HG02588 (cell line): Measurements from ENCODE around the gene HOXA11.

ENCODE experiments used
- ATAC-seq: cut with Tn5 transposase; IDR thresholded peaks from one replicate; pipeline ENCODE4 v1.9.1; 2021; ENCODE audit warnings: mild to moderate bottlenecking, moderate library complexity; ENCODE audit not compliant: unreplicated experiment

Gene HOXA11

DNA sequence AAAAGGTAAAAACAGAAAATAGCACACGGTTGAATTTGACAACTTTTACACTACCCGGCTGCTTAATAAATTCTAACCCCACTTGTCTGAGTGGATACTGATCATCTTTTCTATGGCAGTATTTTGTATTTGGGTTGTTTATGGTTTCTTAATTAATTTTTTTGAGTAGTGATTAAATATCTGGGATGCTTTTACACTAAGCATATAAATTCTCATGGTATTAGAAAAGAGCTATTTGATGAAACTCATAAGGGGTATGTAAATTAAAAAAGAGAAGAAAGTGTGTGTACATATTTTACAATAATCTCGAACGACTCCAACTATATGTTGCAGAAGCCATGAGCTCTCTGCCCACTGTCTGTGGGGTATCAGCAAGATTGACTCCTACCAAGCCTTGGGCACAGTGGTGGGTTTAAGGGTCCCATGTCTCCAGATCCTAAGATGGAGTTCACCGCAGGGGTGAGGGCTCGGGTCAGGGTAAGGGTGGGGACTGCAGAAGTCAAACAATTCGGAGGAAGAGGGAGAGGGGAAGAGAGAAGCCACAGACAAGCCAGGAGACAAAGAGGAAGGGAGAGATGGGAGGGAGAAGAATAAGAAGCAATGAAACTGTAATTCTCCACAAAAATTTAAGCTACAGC is 22.4 kb upstream of the HOXA11 start:
- no peak for ATAC-seq

DNA sequence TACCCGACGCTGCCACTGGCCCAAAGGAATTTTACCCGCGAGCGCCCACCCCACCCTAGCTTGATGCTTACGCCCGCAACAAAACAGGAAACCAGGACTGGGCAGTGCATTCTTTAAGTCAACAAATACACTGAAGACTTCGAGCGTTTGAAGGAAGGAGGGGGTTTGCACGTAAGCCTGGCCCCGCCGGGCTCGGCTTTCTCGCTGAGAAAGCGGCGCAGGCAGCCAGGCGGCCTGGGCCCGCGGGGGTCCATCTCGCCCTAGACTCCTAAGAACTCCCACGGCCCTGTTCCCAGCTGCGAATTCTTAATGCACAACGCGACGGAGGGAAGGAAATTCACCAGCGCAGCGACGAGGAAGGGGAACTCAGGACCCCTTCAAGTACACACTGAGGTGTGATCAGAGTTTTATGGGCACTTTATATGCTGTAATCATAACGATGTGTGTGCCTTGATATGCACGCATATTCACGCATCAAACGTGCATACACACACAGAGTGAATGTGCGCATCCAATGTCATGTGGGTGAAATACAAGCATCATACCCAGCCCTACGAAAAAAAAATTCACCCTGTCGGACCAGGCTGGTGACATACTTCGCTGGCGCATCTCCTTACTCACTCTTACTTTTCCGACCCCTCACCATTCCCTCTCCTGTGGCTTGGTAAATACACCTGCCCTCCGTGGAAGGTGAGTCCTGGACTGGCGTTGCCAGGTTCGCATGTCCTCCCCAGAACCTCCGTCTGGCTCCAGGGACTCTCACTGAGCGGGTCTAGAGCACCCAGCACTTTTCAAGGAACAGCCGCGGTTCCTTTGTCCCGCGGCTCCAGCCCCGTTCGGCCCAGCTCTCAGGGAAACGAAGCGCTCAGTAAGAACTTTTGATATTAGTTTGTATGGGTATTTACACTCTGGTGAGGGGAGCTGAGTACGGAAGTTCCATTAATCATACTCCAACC is 20.6 kb upstream of the HOXA11 start:
- ATAC-seq = no peak

DNA sequence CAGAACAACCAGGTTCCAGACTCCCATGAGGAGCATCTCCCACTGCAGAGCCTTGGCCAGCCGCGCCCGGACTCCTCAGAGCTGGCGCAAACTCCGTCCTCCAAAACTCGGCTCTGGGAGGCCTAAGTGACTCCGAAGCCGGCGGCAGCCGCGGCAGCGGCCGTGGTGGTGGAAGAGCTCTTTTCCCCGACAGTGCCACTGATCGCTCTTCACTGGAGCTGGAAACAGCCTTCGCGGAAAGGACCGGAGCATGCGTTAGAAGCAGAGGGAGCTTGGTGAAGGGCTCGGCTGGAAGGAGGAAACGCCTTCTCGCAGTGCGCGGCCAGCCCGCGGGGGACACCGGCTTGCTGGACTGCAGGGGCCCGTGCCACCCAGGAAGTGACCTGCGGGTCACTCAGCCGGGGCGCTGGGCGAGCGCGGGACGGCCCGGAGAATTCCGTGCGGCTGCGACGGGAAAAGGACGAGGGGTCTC is 19.9 kb upstream of the HOXA11 start:
- no peak for ATAC-seq

DNA sequence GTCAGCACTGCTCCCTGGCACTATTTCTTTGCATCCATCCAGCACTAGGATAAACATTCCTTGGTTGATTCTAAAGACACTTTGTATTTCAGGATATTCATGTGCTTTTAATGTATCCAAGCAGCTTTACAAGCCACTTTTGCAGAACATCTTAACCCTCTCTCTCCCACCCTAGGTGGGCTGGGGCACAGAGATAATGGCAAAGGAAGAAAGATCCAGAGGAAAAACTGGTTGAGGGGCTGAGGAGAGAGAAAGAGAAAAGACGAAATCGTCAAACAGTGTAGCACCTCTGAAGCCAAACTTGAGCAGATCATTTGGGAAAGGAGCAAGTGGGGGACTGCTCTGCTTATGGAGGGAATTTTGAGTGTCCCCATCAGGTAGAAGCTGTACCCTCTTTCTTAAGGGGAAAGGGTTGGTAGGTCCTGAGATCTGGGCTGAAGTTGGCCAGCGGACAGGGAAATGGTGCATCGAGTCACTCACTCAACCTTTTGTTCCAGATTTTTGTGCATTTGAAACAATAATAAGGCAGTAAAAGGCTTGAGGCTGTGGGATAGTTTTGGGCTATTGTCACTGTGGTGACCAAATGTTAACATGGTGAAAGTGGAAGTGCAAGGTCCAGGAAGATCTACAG is 19.0 kb upstream of the HOXA11 start:
- no peak for ATAC-seq

DNA sequence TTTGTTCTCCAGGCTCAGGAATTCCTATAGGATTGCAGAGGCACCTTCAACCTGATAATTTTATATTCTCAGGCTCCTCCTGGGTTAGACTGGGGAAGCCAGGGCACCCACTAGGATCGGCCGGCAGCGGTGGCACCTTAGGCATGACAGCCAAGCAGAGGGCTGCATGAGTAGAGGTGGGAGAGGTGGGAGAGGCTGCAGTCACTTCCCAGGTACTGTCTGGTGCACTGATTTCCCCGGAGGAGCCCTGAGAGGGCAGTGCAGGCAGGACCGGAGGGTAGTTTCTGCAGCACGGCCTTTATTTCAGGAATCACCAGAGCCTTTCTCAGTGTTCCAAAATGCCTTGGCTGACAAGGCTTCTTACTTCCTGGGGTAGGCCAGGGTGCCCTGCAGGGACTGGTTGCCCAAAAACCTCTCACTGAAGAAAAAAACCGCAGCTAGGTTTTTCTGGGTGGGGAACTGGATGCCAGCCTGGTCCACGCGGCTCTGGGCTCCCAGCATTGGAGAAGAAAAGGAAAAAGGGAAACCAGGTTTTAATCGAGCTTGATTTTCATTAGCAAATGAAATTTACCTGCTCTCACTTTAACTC is 18.4 kb upstream of the HOXA11 start:
- no peak for ATAC-seq

DNA sequence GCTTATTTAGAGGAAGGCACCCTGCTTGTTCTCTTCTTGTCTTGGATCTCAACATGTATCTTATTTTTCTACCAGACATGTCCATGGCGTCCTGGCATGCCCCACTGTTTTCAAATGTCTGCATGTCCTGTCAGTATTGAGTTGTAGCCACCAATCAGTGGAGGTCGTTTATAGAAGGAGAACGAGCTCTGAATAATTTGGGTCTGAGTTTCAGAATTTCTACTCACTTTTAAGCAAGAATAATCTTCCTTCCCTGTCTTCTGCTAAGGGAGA is 17.8 kb upstream of the HOXA11 start:
- no peak for ATAC-seq

DNA sequence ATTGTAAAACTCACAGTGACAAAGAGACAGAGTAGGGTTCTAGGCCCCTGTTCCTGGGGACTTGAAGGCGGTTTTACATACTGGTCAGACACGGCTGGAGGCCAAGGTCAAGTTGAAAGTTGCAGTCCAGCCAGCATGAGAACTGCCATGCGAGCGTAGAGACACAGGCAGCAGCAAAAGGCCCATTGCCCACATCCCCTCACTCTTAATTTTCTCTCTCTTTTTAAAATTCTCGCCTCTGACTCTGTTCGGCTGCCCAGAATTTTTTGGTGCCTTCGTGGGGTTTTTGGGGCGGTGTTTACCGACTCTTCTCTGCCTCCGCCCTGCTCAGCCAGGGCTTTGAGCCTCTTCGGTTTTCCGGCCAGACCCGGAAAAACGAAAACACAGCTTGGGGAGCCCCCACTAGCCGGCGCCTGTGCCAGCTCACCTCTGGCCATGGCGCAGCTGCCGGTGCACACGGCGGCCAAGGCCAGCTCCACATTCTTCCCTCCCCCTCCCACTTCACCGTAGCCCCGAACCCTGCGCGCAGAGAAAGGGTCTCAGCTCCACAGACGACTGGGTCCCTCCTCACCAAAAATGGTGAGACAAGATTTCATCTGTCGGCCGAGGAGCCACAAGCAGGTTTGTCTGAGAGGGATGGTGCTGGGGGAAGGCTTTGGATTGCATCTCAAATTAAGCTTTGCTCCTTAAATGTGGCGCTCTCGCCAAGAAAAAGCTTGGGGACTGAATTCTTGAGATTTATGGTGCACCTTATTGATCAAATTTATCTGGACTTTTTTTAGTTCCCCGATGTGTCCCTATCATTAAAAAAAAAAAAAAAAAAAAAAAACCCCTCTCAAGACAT is 17.2 kb upstream of the HOXA11 start:
- no peak for ATAC-seq

DNA sequence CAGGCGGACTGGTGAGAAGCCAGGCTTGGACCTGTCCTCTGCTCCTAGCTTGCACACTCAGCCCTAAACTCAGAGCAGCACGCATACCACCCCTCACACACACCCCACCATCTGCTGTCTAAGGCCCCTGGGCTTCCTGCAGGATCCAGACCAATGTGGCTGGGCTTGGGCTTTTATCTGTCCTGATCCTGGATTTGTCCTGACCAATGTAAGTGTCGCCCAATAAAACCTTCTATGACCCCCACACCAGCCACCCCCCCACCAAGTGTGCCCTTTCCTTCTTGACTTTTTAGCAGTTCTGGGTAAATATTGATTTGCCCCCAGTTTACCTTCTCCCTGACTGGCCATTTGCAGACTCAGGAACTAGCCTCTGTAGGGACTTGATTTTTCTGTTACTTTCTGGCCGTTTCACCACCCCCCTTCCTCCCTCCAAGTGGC is 16.6 kb upstream of the HOXA11 start:
- no peak for ATAC-seq

DNA sequence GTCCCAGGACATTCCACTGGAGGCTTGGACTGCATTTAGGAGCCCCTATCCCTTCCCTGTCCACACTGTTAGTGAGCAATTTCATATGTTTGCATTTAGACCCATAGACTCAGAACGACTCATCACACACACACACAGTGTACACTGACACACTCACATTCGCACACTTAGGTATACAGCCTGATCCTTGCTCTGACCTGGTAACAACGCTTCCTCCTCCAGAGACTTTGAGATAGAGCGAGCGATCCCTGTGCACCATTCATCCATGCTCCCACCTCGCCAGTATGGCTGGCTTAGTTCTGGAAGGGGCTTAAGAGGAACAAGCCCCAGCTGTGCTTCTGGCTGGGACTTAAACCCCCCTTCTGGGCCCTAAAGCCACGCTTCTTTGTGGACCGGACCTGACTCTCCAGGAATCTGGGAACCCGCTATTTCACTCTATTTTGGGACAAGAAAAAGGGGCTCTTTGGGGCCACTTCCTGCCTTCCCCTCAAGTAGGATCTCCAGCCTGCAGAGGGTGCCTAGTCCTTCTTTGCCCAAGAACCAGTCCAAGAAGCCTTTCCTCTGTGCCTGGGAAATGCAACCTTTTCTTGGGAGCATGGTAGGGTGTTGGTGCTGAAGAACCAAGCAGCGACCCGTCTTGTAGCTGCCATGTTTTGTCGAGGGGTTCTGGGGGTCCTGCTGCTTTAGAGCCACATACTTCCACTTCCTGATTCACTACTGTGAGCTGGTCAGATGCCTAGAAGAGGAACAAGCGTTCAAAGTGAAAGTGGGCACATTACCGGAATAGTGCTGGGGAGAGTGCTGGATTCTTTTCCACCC is 15.9 kb upstream of the HOXA11 start:
- ATAC-seq = no peak

DNA sequence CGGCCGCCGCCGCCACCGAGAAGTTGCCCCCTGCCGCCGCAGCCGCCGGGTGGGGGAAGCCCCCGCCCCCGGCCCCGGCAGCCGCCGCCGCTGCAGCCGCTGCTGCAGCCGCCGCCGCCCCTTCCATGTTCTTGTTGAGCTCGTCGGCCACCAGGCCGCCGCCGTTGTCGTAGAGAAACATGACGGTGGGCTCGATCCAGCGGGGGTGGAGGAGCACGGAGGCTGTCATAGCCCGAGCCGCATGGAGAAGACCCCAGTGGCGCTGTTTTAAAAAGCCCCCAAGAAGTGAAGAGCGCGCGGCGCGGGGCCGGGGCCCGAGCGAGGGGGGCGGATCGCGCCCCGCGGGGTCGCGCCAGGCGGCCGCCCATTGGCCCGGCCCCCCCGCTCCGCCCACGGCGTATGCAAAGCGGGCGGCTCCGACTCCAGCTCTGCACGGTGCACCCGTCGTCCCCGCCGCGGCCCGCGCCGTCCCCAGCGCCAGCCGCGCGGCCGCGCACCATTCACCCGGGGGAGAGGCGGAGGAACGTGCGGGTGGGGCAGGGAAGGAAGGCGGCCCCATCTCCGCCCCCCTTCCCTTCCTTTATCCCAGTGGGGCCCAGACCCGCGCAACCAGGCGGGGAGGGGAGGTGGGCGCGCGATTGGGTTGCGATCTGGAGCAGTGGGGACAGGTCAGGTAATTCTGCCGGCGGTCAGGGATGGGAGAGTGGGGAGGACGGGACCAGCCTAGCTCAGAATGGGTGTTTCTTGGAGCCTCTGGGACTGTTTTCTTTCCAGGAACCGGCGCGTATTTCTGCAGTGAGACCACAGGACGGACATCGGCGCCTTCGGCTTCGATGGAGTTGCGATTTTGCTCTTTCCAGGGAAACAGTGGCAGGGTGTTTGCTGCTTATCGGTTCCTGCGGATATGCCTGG is 15.1 kb upstream of the HOXA11 start, which contains the start of gene HOXA13:
TSS of gene HOXA13 (minus strand) at position 243 of the 912 bp plus-strand sequence. CDS start at position 229, 14 bp downstream.
- ATAC-seq = peak; percentile 40

DNA sequence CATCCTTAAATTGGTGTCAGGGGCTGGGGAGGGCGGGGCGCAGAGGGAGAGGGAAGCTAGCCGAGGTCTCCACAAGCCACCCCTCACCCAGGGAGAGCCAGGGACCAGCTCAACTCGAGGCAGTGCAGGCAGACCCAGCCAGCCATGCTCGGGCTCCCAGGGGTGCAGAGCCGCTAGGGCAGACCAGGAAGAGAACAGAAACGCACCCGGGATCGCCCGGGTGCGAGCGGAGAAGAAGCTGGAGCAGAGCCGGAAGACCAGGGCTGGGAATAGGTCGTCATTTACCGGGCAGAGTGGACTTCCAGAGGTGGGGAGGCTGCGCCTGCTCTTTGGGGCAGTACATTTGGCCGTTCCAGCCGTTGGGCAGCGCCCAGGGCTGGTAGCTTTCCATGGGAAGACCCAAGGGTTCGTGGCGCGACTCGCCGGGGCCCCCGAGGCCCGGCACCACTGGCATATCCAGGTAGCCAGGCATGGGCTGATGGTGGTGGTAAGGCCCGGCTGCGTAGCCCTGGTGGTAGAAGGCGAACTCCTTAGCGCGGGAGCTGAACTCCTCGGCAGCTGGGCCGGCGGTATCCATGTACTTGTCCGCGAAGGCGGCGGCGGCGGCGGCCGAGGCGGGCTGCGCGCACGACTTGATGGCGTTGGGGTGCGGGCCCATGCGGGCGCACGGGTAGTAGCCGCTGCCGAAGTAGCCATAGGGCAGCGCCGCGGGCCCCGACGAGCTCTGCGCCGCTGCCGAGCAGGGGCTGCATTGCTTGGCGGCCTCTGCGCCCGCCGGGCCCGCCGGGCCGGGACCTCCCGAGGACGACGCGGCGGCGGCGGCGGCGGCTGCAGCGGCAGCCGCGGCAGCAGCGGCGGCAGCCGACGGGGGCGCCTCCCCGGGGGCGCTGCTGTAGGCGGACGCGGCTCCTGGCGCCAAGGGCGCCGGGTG is 14.1 kb upstream of the HOXA11 start:
- ATAC-seq = no peak

DNA sequence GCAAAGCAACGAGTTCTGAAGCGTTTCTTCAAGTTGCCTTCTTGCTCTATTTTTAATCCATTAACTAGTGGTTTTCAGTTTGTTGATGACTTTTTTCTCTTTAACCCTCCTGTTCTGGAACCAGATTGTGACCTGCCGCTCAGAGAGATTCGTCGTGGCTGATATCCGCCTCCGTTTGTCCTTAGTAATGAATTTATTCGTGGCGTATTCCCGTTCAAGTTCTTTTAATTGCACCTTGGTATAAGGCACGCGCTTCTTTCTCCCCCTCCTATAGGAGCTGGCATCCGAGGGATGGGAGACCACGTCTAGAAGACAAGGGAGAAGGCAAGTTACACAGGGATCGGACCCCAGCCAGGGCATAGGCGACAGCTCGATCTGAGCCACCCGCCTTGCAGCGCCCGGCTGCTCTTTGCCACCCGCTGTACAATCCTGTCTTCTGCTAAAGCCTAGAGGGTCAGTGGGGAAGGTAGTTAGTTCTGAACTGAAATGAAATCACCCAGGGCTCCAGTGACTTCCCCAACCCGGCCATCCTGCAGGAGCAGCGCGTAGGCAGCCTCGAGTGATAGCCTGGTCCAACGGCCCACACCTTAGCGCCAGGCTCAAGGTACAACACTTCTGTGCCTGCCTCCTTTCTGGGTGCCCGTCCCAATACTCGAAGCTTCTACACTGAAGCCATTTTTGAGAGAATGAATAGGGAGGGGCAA is 13.3 kb upstream of the HOXA11 start:
- no peak for ATAC-seq

DNA sequence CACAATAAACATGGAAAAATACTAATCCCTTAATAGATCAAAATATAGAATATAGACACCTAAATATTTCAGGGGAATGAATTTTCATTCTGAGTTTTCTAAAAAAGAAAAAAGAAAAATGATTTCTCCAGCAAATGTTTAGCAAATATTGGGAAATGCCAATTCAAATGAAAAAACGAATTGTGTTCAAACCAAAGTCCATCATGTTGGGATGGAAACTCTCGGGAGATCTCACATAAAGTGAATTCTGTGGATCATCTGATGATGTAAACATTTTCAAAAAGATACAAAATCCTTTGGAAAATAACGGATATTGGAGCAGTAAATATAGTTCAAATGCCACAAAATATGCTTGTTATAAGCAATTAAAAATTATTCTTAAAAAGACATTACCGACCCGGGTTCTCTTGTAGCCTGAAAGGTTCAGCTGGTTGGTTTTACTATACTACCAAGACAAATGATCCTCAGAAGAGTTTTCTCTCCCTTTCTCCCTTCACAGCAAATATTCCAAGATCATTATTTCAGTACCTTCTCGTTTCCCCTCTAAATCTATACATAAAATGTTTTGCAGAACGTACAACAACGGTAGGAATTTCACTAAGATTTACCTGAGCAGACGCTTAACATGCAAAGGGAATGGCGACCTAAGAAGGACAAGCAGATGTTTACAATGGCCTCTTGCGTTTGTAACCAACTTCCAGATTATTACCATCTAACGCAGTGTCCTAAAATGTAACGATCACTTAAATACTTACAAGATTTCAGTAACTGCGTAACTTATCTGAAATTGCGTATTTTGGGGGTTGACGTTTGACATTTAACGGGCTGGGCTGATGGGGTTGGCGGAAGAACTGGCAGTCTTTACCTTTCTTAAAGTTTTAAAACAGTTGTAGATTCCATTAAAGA is 12.4 kb upstream of the HOXA11 start:
- ATAC-seq = no peak

DNA sequence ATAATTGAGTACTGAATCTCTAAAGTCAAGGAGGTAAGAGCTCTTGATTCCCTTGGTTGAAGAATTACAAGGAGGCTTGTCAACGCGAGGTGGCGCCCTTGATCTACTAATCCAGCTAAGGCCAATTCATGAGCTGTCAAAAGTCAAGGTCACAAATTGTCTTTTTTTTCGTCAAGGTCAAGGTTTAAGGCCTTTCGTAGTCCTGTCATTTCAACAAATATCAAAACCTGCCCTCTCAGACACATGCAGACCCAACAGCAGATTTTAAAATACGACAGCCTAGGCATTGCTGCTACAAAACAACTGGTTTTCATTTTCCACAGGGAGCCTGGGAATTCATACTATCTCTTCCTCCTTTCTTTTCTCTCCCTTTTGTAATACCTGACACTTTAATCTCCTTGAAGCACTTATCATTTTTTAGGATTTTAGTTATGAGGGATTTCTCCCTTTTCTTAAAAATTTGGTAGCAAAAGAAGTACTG is 11.3 kb upstream of the HOXA11 start:
- ATAC-seq = no peak

DNA sequence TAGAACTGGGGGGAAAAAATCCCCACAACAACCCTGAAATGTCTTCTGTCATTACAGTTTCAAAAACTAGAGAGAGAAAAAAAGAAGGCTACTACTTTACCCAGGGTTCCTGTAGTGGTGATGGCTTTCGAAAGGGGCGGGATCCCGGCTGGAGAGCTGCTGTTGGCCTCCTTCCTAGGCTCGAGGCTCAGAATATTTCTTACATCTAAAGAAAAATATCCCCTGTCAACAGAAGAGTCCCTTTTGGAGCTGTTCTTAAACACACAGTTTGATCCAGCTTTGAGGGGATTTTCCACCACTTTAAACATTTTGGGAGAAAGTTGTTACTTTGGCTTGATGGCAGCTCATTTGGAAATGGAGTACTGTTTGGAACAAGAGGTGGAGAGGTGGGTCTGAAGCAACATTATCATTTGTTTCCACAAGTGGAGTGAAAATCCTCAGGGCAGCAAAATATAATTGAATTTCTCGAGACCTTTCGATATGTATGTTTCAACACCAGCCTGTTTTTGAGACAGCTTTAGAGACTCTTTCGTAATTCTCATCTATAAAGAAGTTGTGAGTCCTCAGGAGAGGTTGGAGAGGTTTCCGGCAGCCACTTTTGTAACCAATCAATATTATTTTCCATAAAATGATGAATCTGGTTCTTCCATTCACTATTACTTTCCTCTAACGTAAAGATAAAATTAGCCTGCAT is 9.8 kb upstream of the HOXA11 start:
- no peak for ATAC-seq
